Spleen (tissue), 11 donors: Measurements from ENCODE around the gene CARD16. TPM values are rescaled to one million over a fixed set of nuclear protein-coding genes. Genes with fewer than 3 reads are reported as not detected.
"Not testable (repeated sequence)": the region's sequence is repeated elsewhere in the genome, so short reads cannot be mapped to it uniquely, and the experiment has no call there.

Experiments
- DNase-seq: peaks from one replicate; pipeline ENCODE4 v3.0.0-alpha.2; 2020
- H3K27ac ChIP-seq, 8 donors: fragments of 200-600 bp; sonication (generic) in 7 of 8; 1 replicate in 4 of 8; 2 replicates in 4 of 8; pipeline versions ENCODE4 v1.5.0 to v1.8.0; 2016 to 2021; ENCODE audit warnings: inconsistent platforms in 4 of 8, mild to moderate bottlenecking in 4 of 8, moderate library complexity in 1 of 8
- H3K27me3 ChIP-seq, 7 donors: fragments of 200-600 bp; sonication (generic) in 6 of 7; replicated peaks in 1 of 7; 1 replicate in 4 of 7; 2 replicates in 3 of 7; pipeline versions ENCODE4 v1.5.0 to v1.8.0; 2016 to 2021; ENCODE audit warnings: inconsistent platforms in 3 of 7, mild to moderate bottlenecking in 1 of 7
- H3K36me3 ChIP-seq, 6 donors: fragments of 200-600 bp; sonication (generic) in 5 of 6; 1 replicate in 4 of 6; 2 replicates in 2 of 6; pipeline versions ENCODE4 v1.5.0 to v1.8.0; 2016 to 2021; ENCODE audit warnings: inconsistent platforms in 2 of 6
- H3K4me1 ChIP-seq, 6 donors: fragments of 200-600 bp; sonication (generic) in 5 of 6; 1 replicate in 3 of 6; 2 replicates in 3 of 6; pipeline versions ENCODE4 v1.5.0 to v1.8.0; 2016 to 2021; ENCODE audit warnings: inconsistent platforms in 3 of 6
- H3K4me3 ChIP-seq, 8 donors: fragments of 200-600 bp; sonication (generic) in 7 of 8; 1 replicate in 4 of 8; 2 replicates in 4 of 8; pipeline versions ENCODE4 v1.5.0 to v1.8.0; 2016 to 2021; ENCODE audit warnings: inconsistent platforms in 4 of 8, mild to moderate bottlenecking in 4 of 8, moderate library complexity in 2 of 8
- H3K9me3 ChIP-seq, 8 donors: fragments of 200-600 bp; sonication (generic) in 7 of 8; 1 replicate in 4 of 8; 2 replicates in 4 of 8; pipeline versions ENCODE4 v1.5.0 to v1.8.0; 2016 to 2021; ENCODE audit warnings: inconsistent platforms in 4 of 8
- POLR2A ChIP-seq, 3 donors: fragments of 450-650 bp; IDR thresholded peaks; one replicate each; pipeline ENCODE4 v1.5.1; 2017; ENCODE audit warnings: antibody characterized with exemption in 3 of 3, mild to moderate bottlenecking in 1 of 3
- POLR2AphosphoS5 ChIP-seq, 3 donors: sonication (generic); formaldehyde crosslinking; IDR thresholded peaks; one replicate each; pipeline ENCODE4 v1.5.1; 2017; ENCODE audit warnings: antibody characterized with exemption in 3 of 3
- WGBS, 5 donors: extraction: QIAGEN DNeasy Blood & Tissue Kit in 3 of 5; methylation state at CpG; one replicate each; pipeline versions ENCODE4 v1.1.5 to v1.1.7; 2013 to 2018; 5-methylcytosine and 5-hydroxymethylcytosine counted together
- intact Hi-C: fragments of 100-400 bp; cut with DNase I; formaldehyde crosslinking; loops from one replicate; pipeline ENCODE4 v1.15.0; 2023; ENCODE audit warnings: low total_unique reads
- polyA plus RNA-seq, 3 donors: library from polyadenylated mRNA; stranded (reverse); fragments of 200-250 nt; gene quantifications; one replicate each; pipeline ENCODE4 v1.2.1, GENCODE V29; 2013
- total RNA-seq, 7 donors: library from RNA; depleted of rRNA in 3 of 7; stranded (reverse); fragments of >200 nt in 3 of 7; fragmentation: NEBNext Ultra II Directional in 4 of 7; extraction: Animal tissue kit (Norgen Biotek cat#: 25700) in 4 of 7; gene quantifications; one replicate each; pipeline versions ENCODE4 v1.1.0 to v1.2.1, GENCODE V29; 2016 to 2021
- TF ChIP-seq, protein P1 (sequence below), 11 experiments: fragments of 200-600 bp in 7 of 11; fragments of 450-650 bp in 4 of 11; sonication (generic) in 4 of 11; IDR thresholded peaks in 8 of 11; conservative IDR thresholded peaks in 3 of 11; 1 replicate in 7 of 11; 2 replicates in 4 of 11; pipeline versions ENCODE4 v1.4.0 to v1.8.0; 2016 to 2021; ENCODE audit warnings: antibody characterized with exemption in 11 of 11, inconsistent platforms in 4 of 11, mild to moderate bottlenecking in 1 of 11
- donor health status: healthy with polysubstance abuse.
- donor health status: DM: no; HTN: no; CAD: no; lungs with moderate emphysema.
- donor health status: DM: no; HTN: no; CAD: no.
- donor health status: Bipolar disorder and iron deficiency.
- donor health status: healthy.
- donor health status: DM: no; HTN: no; CAD: no.
- donor health status: DM: yes; HTN: yes; CAD: no.

The CARD16 gene
- total and polyA plus RNA-seq, 10 donors: 78.8 to 189 (median 112) TPM

DNA sequence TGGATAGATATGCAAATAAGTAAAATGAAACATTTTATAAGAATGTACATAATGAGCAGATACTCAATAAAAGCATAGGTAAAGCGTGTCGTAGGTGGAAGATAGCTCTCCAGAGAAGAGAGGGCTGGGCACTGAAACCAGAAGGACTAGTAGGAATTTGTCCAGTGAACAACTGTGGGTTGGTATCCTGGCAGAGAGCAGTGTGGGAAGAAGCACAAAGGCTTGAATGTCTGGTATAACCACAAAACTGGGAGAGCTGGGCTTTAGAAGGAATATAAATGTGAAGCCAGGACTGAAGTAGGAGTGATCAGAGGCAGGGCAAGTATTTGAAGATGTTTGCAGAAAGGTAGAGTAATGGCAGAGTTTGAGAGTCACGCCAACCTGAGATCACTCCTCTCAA is 33.1 kb upstream of the CARD16 start:
- Histone ChIP-seq H3K9me3 (no peaks in the 10 kb centered on the region), H3K36me3 (no peaks in the 10 kb centered on the region), H3K4me1 (peaks cover 0 to 16% (median 5%) of the 10 kb centered on the region in 6 donors), H3K27me3 (no peaks in the 10 kb centered on the region), H3K27ac (no peak overlapping the region), H3K4me3 (no peak overlapping the region)
- 92 to 94% (median 94%) methylated on average over 3 of the region's 3 CpGs for WGBS, 5 donors
- intact Hi-C loops: no loop called here
- TF ChIP-seq, protein P1, sequence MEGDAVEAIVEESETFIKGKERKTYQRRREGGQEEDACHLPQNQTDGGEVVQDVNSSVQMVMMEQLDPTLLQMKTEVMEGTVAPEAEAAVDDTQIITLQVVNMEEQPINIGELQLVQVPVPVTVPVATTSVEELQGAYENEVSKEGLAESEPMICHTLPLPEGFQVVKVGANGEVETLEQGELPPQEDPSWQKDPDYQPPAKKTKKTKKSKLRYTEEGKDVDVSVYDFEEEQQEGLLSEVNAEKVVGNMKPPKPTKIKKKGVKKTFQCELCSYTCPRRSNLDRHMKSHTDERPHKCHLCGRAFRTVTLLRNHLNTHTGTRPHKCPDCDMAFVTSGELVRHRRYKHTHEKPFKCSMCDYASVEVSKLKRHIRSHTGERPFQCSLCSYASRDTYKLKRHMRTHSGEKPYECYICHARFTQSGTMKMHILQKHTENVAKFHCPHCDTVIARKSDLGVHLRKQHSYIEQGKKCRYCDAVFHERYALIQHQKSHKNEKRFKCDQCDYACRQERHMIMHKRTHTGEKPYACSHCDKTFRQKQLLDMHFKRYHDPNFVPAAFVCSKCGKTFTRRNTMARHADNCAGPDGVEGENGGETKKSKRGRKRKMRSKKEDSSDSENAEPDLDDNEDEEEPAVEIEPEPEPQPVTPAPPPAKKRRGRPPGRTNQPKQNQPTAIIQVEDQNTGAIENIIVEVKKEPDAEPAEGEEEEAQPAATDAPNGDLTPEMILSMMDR (IDR thresholded peaks at IDR 0.05 in 8 of 11, conservative IDR thresholded peaks at IDR 0.05 in 3 of 11): no peak
- no peak for TF ChIP-seq POLR2A (IDR thresholded peaks at IDR 0.05)
- no peak for TF ChIP-seq POLR2AphosphoS5 (IDR thresholded peaks at IDR 0.05)
- DNase-seq: no peak

DNA sequence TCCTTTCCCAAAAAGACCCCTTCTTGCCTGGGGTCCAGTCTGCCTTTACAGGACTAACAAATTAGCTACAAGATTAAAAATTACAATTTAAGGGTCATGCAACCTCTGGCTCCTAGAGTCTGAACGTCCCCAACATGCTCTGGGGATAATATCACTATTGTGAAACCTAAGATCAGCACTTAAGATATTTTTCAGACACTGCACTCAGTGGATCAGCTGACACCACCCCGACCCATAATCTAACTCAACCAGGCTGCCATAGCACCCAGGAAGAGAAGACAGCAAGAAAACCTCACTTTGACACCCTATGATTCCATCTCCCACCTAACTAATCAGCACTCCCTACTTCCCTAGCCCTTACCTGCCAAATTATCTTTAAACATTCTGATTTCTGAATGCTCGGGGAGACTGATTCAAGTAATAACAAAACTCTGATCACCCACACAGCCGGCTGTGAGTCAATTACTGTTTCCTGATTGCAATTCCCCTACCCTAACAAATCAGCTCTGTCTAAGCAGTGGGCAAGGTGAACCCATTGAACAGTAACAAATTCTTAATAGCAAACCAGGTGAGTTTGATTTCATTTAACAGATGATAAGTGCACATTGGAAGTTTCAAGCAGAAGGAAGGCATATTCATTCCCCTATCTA is 32.1 kb upstream of the CARD16 start:
- H3K27me3 ChIP-seq, intact Hi-C loops, H3K9me3 ChIP-seq: not testable (repeated sequence)

DNA sequence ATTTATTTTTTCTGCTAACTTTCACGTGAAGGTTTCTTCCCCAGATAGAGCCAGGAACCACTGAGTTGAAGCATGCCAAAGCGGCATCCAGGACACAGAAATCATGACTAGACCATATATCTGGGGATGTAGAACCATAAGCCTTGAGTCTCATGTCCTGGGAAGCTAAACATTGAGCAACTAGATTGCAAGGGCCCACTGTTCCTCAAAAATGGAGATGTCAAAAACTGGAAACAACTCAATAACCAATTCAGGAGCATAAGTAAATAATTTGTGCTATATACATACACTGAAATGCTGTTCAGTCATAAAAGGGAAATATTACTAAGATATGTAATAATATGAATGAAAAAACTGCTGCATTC is 29.0 kb upstream of the CARD16 start:
- TF ChIP-seq POLR2A (IDR thresholded peaks at IDR 0.05) (no peak), POLR2AphosphoS5 (IDR thresholded peaks at IDR 0.05) (no peak)
- TF ChIP-seq, protein P1 (IDR thresholded peaks at IDR 0.05 in 8 of 11, conservative IDR thresholded peaks at IDR 0.05 in 3 of 11): no peak
- peaks cover 0 to 7% (median 0%) of the 10 kb centered on the region in 6 donors for H3K4me1 ChIP-seq
- WGBS, 5 donors: 83 to 99% (median 90%) methylated on average over 2 of the region's 2 CpGs
- H3K9me3 ChIP-seq: no peaks in the 10 kb centered on the region
- H3K27me3 ChIP-seq: no peaks in the 10 kb centered on the region
- no peak overlapping the region for H3K27ac ChIP-seq
- intact Hi-C loops: no loop called here
- no peaks in the 10 kb centered on the region for H3K36me3 ChIP-seq
- H3K4me3 ChIP-seq: no peak overlapping the region
- DNase-seq: no peak

More for the DNA sequence above, 32.1 kb upstream of the CARD16 start:
- peaks cover 0 to 16% (median 5%) of the 10 kb centered on the region in 6 donors for H3K4me1 ChIP-seq
- WGBS, 5 donors: 66 to 83% (median 72%) methylated on average over 4 of the region's 4 CpGs
- H3K36me3 ChIP-seq, DNase-seq, H3K4me3 ChIP-seq, H3K27ac ChIP-seq: not testable (repeated sequence)

DNA sequence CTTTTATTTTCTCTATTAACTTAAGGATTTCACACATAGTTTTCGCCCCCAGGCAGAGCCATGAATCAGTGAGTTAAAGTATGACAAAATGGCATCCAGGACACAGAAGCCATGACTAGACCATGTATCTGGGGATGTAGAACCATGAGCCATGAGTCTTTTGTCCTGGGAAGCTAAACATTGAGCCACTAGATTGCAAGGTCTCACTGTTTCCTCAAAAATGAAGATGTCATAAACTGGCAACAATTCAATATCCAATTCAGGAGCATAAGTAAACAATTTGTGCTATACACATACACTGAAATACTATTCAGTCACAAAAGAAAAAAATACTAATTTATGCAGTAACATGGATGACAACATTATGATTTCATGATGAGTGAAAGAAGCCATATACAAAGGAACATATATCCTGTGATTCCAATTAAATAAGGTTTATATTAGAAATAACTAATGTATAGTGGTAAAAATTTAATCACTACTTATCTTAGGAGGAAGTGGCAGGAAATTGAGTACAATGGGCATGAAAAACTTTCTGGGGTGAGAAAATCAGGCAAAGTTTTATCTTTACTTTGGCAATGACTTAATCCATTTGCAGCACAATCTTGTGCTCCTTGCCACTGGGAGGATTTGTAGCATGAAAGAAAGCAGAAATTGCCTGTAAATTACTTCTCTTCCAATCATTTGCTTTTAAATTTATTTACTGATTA is 28.5 kb upstream of the CARD16 start:
- WGBS, 5 donors: 61 to 96% (median 90%) methylated on average over 1 of the region's 1 CpG
- TF ChIP-seq POLR2AphosphoS5 (IDR thresholded peaks at IDR 0.05): no peak
- TF ChIP-seq POLR2A (IDR thresholded peaks at IDR 0.05): no peak
- TF ChIP-seq, protein P1 (IDR thresholded peaks at IDR 0.05 in 8 of 11, conservative IDR thresholded peaks at IDR 0.05 in 3 of 11): no peak
- no peaks in the 10 kb centered on the region for H3K27me3 ChIP-seq
- H3K36me3 ChIP-seq: no peaks in the 10 kb centered on the region
- H3K27ac ChIP-seq: no peak overlapping the region
- no peak for DNase-seq
- peaks cover 0 to 7% (median 0%) of the 10 kb centered on the region in 6 donors for H3K4me1 ChIP-seq
- H3K4me3 ChIP-seq: no peak overlapping the region
- no peaks in the 10 kb centered on the region for H3K9me3 ChIP-seq
- intact Hi-C loops: no loop called here

DNA sequence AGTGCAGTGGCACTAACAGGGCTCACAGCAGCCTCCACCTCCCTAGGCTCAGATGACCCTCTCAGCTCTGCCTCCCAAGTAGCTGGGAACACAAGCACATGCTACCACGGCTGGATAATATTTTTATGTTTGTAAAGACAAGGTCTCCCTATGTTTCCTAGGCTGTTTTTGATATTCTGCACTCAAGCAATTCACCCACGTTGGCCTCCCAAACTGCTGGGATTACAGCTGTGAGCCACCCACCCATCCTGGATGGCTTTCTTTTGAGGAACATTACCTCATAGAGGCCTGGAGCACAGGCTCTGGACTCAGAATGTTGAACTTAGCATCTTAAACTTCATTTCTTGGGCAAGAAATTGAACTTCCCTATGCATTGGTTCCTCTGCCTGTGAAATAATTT is 26.9 kb upstream of the CARD16 start:
- H3K4me3 ChIP-seq, H3K4me1 ChIP-seq, H3K27me3 ChIP-seq, intact Hi-C loops, DNase-seq, H3K27ac ChIP-seq, H3K36me3 ChIP-seq, H3K9me3 ChIP-seq: not testable (repeated sequence)
- WGBS, 5 donors: 43 to 85% (median 67%) methylated on average over 1 to 2 of the region's 2 CpGs
